HL-60 (cell line): ENCODE data around the gene HIPK2.

Source experiments
- CTCF ChIP-seq: IDR thresholded peaks from one replicate; pipeline ENCODE4 v1.5.1; 2011; ENCODE audit warnings: low read length, control low read depth, inconsistent platforms; ENCODE audit not compliant: insufficient read depth
- POLR2AphosphoS5 ChIP-seq: IDR thresholded peaks from 2 replicates; pipeline ENCODE4 v1.6.1; 2012; ENCODE audit warnings: low read depth
- REST ChIP-seq: IDR thresholded peaks from 2 replicates; pipeline ENCODE4 v1.6.1; 2012; ENCODE audit warnings: low read depth; ENCODE audit not compliant: insufficient replicate concordance

GRCh38 chr7:139763330-139763729 lies 14.5 kb downstream of the HIPK2 start:
- no peak for TF ChIP-seq CTCF
- no peak for TF ChIP-seq POLR2AphosphoS5
- TF ChIP-seq REST, result no peak
